GM19238 (cell line): ENCODE results near the gene KLF11.

Source experiments
- DNase-seq: peaks from one replicate; pipeline ENCODE4 v3.0.0; 2011; ENCODE audit warnings: low spot score; ENCODE audit not compliant: insufficient read length

KLF11 gene

GRCh38 chr2:10043256-10043905 is at the start of gene KLF11:
KLF11 (plus strand) TSS chr2:10043550; CDS start chr2:10043717, 167 bp downstream.
- peak; percentile 91 for DNase-seq

GRCh38 chr2:9994462-9994861 is 48.9 kb upstream of the KLF11 start:
- DNase-seq = no peak

GRCh38 chr2:9995059-9995458 is 48.3 kb upstream of the KLF11 start:
- DNase-seq = no peak

- no peak for DNase-seq
Observed at GRCh38 chr2:9996321-9996720, 47.0 kb upstream of the KLF11 start.

- DNase-seq = no peak
Observed at GRCh38 chr2:9997936-9998335, 45.4 kb upstream of the KLF11 start.

GRCh38 chr2:9998916-9999654 is 44.3 kb upstream of the KLF11 start:
- DNase-seq = no peak

- DNase-seq = no peak
Observed at GRCh38 chr2:9999693-10000092, 43.7 kb upstream of the KLF11 start.

GRCh38 chr2:10000541-10000940 is 42.8 kb upstream of the KLF11 start:
- no peak for DNase-seq

GRCh38 chr2:10001586-10001985 is 41.8 kb upstream of the KLF11 start:
- no peak for DNase-seq

- DNase-seq = no peak
Observed at GRCh38 chr2:10002109-10002508, 41.2 kb upstream of the KLF11 start.

- no peak for DNase-seq
Observed at GRCh38 chr2:10002681-10003080, 40.7 kb upstream of the KLF11 start.

- no peak for DNase-seq
Observed at GRCh38 chr2:10003206-10004125, 39.9 kb upstream of the KLF11 start.

GRCh38 chr2:10004401-10004800 is 38.9 kb upstream of the KLF11 start:
- DNase-seq = no peak

- no peak for DNase-seq
Observed at GRCh38 chr2:10004836-10005235, 38.5 kb upstream of the KLF11 start.

- no peak for DNase-seq
Observed at GRCh38 chr2:10005461-10006235, 37.7 kb upstream of the KLF11 start.

- DNase-seq = no peak
Observed at GRCh38 chr2:10006236-10007161, 36.9 kb upstream of the KLF11 start.

- no peak for DNase-seq
Observed at GRCh38 chr2:10007435-10007834, 35.9 kb upstream of the KLF11 start.

GRCh38 chr2:10007921-10008808 is 35.2 kb upstream of the KLF11 start:
- DNase-seq = no peak

GRCh38 chr2:10008809-10009176 is 34.6 kb upstream of the KLF11 start:
- DNase-seq = no peak
